ENCODE measurements around the gene ZNF91.

ZNF91 gene

GRCh38 chr19:23393121-23393520 lies 2.1 kb downstream of the ZNF91 start:
- no peak for TF ChIP-seq CTCF (IDR thresholded peaks at IDR 0.05)

- TF ChIP-seq CTCF (IDR thresholded peaks at IDR 0.05): no peak
These were observed 4.0 kb downstream of the ZNF91 start for GRCh38 chr19:23391236-23391635.

DNA sequence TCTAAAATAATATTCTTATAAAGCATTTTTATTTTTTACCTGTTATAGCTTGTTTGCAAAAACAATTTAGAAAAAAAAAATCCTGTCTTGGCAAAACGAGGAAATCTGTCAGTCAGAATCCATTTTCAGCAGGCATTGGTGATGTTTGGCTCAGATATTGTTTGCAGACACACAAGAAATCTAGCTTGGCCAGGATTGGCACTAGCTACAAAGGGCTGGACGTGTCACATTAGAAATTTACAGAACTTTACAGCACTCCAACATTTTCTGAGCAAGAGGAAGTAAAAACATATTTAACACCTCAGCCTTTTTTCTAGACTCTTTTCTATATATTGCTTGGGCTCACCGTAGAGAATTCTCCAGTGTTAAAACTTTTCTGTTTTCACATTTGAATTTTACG lies 9.9 kb downstream of the ZNF91 start:
- TF ChIP-seq CTCF (IDR thresholded peaks at IDR 0.05): no peak

GRCh38 chr19:23384858-23385257 lies 10.4 kb downstream of the ZNF91 start:
- TF ChIP-seq CTCF (IDR thresholded peaks at IDR 0.05): no peak

- TF ChIP-seq CTCF (IDR thresholded peaks at IDR 0.05): no peak
These were observed 11.1 kb downstream of the ZNF91 start for GRCh38 chr19:23384166-23384565.

DNA sequence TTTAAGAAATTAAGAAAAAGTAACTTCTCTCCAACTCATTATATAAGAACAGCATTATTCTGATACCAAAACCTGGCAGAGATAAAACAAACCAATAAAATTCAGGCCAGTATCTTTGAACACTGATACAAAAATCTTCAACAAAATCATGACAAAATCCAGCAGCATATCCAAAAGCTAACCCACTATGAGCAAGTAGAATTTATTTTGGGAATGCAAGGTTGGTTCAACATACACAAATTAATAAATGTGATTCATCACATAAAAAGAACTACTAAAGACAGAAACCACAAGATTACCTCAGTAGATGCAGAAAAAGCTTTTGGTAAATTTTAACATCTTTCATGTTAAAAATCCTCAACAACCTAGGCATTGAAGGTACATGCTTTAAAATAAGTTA lies 12.3 kb downstream of the ZNF91 start:
- no peak for TF ChIP-seq CTCF (IDR thresholded peaks at IDR 0.05)

- TF ChIP-seq CTCF (IDR thresholded peaks at IDR 0.05): no peak
These were observed 14.2 kb downstream of the ZNF91 start for GRCh38 chr19:23381114-23381513.

DNA sequence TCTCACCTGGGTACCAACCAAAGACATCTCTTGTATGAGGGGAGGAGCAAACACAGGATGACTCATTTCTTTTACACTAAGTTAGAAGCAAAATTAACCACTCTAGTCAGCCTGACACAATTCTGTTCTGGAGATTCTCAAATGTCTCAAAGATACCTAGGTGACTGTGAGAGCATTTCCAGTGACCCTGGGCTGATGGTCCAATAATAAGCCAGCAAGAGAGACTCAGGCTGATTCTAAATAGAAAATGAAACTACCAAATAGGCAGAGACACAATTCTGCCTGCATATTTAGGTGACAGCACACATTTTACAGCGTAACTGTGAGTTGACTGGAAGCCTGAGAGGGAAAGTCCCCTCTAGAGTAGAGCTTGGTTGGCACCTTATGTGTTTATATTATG lies 16.3 kb downstream of the ZNF91 start:
- TF ChIP-seq CTCF (IDR thresholded peaks at IDR 0.05): no peak

Data from LNCAP (cell line).